HCT116 (cell line): Measurements from ENCODE around the gene CYP24A1. TPM values are rescaled to one million over a fixed set of nuclear protein-coding genes. Genes with fewer than 3 reads are reported as not detected.

ENCODE experiments used
- ATAC-seq: fragments of 200-7000 bp; cut with Tn5 transposase; 2 replicates; pipeline ENCODE4 v1.9.1; 2020; ENCODE audit warnings: mild to moderate bottlenecking, moderate library complexity
- BruUV-seq: library from RNA; stranded (reverse); fragments of 400-500 nt; replicated peaks from 2 replicates; lab custom pipeline; 2021; lab: Mats Ljungman, UMichigan
- CTCF ChIA-PET: fragments of 300-600 bp; sonication (Branson Sonifier 250); formaldehyde crosslinking; loops from one replicate; lab custom pipeline; 2021; ENCODE audit warnings: antibody characterized with exemption; lab: Charles Lee
- POLR2A ChIA-PET: fragments of 300-600, 350-600 bp; sonication (Branson Sonifier 250); formaldehyde crosslinking; loops from one replicate; lab custom pipeline; 2021; ENCODE audit warnings: antibody characterized with exemption; lab: Charles Lee
- RAD21 ChIA-PET, 2 experiments: fragments of 300-600 bp; sonication (Branson Sonifier 250); formaldehyde crosslinking; loops; one replicate each; lab custom pipeline; 2023; ENCODE audit warnings: low total read pairs in 2 of 2; ENCODE audit not compliant: uncharacterized antibody in 2 of 2, unreplicated experiment in 2 of 2, low non-redundant PET in 1 of 2; lab: Charles Lee
- DNase-seq: peaks from one replicate; pipeline ENCODE4 v3.0.0-alpha.2; 2010; ENCODE audit warnings: low read depth, low spot score
- H2AFZ ChIP-seq: fragments of 200-600 bp; shearing (Covaris generic), sonication (generic); 2 replicates; pipeline ENCODE4 v1.6.1; 2017; ENCODE audit warnings: low read depth, mixed run types, mixed read lengths, antibody characterized with exemption, low read length; ENCODE audit not compliant: poor library complexity, severe bottlenecking
- H3K27ac ChIP-seq: 2 replicates; pipeline ENCODE4 v1.5.1; 2012; ENCODE audit warnings: low read depth, low read length
- H3K27me3 ChIP-seq: fragments of 200-600 bp; sonication (generic); 2 replicates; pipeline ENCODE4 v1.6.1; 2016; ENCODE audit warnings: mixed run types, low read length, mixed read lengths; ENCODE audit not compliant: insufficient read depth
- H3K36me3 ChIP-seq, 2 experiments: fragments of 200-500 bp in 1 of 2; fragments of 200-600 bp in 1 of 2; sonication (Bioruptor generic) in 1 of 2; sonication (generic) in 1 of 2; 2 replicates each; pipeline versions ENCODE4 v1.5.1 to v1.6.1; 2014 to 2016; ENCODE audit warnings: low read length in 2 of 2, inconsistent platforms in 1 of 2, mixed read lengths in 1 of 2, mixed run types in 1 of 2; ENCODE audit not compliant: insufficient read depth in 2 of 2, control insufficient read depth in 1 of 2
- H3K4me1 ChIP-seq, 2 experiments: fragments of 200-600 bp in 1 of 2; sonication (generic) in 1 of 2; 2 replicates each; pipeline versions ENCODE4 v1.5.1 to v1.6.1; 2012 to 2017; ENCODE audit warnings: low read length in 2 of 2, inconsistent platforms in 1 of 2, mild to moderate bottlenecking in 1 of 2, mixed read lengths in 1 of 2, mixed run types in 1 of 2, moderate library complexity in 1 of 2; ENCODE audit not compliant: insufficient read depth in 2 of 2, control insufficient read depth in 1 of 2
- H3K4me2 ChIP-seq: fragments of 200-600 bp; sonication (generic); 2 replicates; pipeline ENCODE4 v1.6.1; 2017; ENCODE audit warnings: mixed run types, low read length, mixed read lengths
- H3K4me3 ChIP-seq, 2 experiments: fragments of 200-600 bp in 1 of 2; sonication (generic) in 1 of 2; replicated peaks in 1 of 2; 2 replicates each; pipeline ENCODE4 v1.5.1; 2011 to 2016; ENCODE audit warnings: low read length in 2 of 2, control low read depth in 1 of 2, low read depth in 1 of 2, mild to moderate bottlenecking in 1 of 2, mixed read lengths in 1 of 2, mixed run types in 1 of 2
- H3K79me2 ChIP-seq: fragments of 200-600 bp; sonication (generic); 2 replicates; pipeline ENCODE4 v1.6.1; 2017; ENCODE audit warnings: mild to moderate bottlenecking, mixed run types, low read length, moderate library complexity, mixed read lengths; ENCODE audit not compliant: insufficient read depth
- H3K9ac ChIP-seq: fragments of 200-600 bp; sonication (generic); 2 replicates; pipeline ENCODE4 v1.6.1; 2016; ENCODE audit warnings: low read length, mixed read lengths
- H3K9me2 ChIP-seq: fragments of 200-600 bp; sonication (generic), shearing (Covaris generic); 2 replicates; pipeline ENCODE4 v1.6.1; 2017; ENCODE audit warnings: mixed run types, mild to moderate bottlenecking, moderate library complexity; ENCODE audit not compliant: insufficient read depth
- H3K9me3 ChIP-seq, 2 experiments: fragments of 200-500 bp in 1 of 2; fragments of 200-600 bp in 1 of 2; sonication (Bioruptor generic) in 1 of 2; sonication (generic) in 1 of 2; 2 replicates each; pipeline ENCODE4 v1.6.1; 2014 to 2017; ENCODE audit warnings: low read length in 2 of 2, mixed read lengths in 2 of 2, inconsistent platforms in 1 of 2, low read depth in 1 of 2, mild to moderate bottlenecking in 1 of 2, mixed run types in 1 of 2, moderate library complexity in 1 of 2; ENCODE audit not compliant: control insufficient read depth in 1 of 2, insufficient read depth in 1 of 2
- H4K20me1 ChIP-seq: fragments of 200-600 bp; sonication (generic), shearing (Covaris generic); 2 replicates; pipeline ENCODE4 v1.6.1; 2017; ENCODE audit warnings: mixed run types, mild to moderate bottlenecking, moderate library complexity; ENCODE audit not compliant: insufficient read depth
- POLR2A ChIP-seq: IDR thresholded peaks from 2 replicates; pipeline ENCODE4 v1.7.0; 2011; ENCODE audit warnings: borderline replicate concordance; ENCODE audit not compliant: insufficient read depth, insufficient read length; ENCODE audit errors: extremely low read depth
- ZBTB33 ChIP-seq: IDR thresholded peaks from 2 replicates; pipeline ENCODE4 v1.6.1; 2011; ENCODE audit warnings: mild to moderate bottlenecking, low read length, moderate library complexity; ENCODE audit not compliant: insufficient replicate concordance; ENCODE audit errors: extremely low read depth
- ZNF274 ChIP-seq: fragments of 200-500 bp; sonication (Bioruptor generic); IDR thresholded peaks from 2 replicates; pipeline ENCODE4 v1.6.1; 2014; ENCODE audit warnings: mild to moderate bottlenecking, low read depth, low read length, inconsistent platforms
- intact Hi-C: fragments of 100-400 bp; cut with micrococcal nuclease; formaldehyde crosslinking; loops from 2 replicates; pipeline ENCODE4 v1.10.0; 2022
- total RNA-seq: library from RNA; stranded (reverse); gene quantifications from one replicate; pipeline ENCODE4 v1.2.1, GENCODE V29; 2021; ENCODE audit not compliant: unreplicated experiment
- TF ChIP-seq, protein P1 (sequence below): IDR thresholded peaks from 2 replicates; pipeline ENCODE4 v1.6.1; 2012

Gene CYP24A1
- total RNA-seq, 1 experiment from 2014 or later = 267 TPM

DNA sequence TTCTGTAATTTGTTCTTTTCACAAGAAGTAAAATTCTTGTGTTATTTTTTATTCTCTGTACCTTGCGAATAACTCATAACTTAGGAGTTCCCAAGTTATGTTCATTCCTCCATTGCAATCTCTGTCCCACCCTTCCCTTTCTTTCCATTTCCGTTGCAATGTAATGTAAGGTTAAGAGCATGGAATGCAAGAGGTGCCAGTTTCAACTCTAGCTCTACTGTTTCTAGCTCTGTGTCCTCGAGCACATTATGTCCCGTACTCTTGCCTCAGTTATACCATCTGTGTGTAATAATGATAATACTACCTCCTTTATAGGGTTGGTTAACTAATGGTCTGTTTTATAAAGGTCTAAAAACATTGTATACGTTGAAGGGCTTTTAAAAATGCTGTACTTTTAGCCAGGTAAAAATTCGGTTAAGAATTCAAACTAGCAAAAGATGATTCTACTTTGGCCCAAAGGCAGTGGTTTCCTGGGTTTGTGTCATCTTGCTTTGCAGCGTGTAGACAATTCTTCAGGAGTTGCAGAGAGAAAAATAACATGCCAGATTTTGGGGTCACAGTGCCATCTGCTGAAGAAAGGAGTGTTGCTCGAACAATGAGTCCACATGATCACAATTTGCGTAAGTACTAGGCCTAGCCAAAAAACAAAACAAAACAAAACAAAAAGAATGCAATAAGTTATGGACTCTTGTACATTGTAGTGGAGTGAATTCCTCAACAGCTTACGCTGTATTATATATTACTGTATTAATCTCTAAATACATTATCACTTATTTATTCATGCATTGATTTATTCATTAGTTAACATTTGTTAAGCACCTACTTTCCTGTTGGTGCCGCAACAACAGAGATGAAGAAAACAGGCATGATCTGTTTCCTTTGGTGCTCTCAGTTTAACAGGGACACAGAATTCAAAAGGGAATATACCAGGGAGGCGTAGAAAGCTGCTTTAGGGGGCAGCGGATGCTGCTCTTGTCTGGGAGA, 24.1 kb upstream of the CYP24A1 start (continued):
- no peak for TF ChIP-seq ZBTB33

DNA sequence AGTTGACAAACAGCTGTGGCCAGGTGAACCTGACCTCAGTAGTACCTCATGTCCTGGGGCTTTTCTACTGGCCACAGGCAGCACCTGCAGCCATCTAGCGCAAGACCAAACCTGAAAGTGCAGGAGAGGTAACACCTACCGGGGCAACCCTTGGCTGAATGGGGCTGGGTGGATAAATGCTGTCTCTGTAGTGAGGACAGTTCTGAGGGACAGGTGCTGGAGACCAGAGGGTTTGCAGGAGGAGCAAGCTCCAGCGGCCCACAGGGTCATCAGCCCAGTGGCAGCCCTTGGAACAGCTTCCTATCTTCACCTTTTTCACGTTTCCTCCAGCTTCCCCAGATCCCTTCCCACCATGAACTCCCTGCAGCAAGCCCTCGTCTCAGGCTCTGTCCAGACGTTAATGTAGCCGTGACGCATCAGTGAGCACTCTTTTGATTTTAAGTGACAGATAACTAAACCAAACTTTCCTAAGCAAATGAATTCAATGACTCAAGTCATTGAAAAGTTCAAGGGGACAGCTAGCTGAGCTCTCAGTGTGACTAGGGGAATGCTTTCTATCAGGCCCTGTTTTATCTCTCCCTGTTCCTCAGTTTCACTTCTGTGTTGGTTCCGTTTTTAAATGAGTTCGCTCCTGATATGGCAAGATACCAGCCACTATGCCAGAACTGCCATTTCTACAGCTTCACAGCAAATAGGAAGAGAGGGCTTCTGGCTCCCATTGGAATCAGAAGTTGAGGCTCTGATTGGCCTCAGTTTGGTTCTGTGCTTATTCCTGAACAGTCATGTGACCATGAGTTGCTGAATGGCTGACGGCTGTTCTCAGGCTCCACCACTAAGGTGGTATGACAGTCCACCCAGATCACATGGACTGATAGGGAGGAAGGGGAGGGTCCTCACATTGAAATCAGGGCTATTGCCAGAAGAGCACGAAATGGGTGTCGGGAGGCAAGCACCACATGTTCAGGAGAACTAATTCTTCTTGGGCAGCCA, 22.0 kb upstream of the CYP24A1 start:
- DNase-seq (no peak), ATAC-seq (peak; percentile 16)
- Histone ChIP-seq H3K9ac (peak overlapping the region; percentile 22; the same call in 1 of the 2 replicates), H4K20me1 (no peaks in the 10 kb centered on the region), H3K4me2 (peak overlapping the region; percentile 8; the same call in 1 of the 2 replicates), H3K4me1 (peaks cover 35 to 58% of the 10 kb centered on the region in 2 experiments), H3K36me3 (no peaks in the 10 kb centered on the region), H3K9me3 (no peaks in the 10 kb centered on the region), H3K9me2 (no peaks in the 10 kb centered on the region), H3K27me3 (no peaks in the 10 kb centered on the region), H3K27ac (peak overlapping the region; percentile 52; the same call in 1 of the 2 replicates), H2AFZ (peak overlapping the region; percentile 59), H3K79me2 (no peaks in the 10 kb centered on the region), H3K4me3 (no peak overlapping the region)
- POLR2A ChIA-PET = no interaction called here
- BruUV-seq = no TSS peak
- RAD21 ChIA-PET = interaction anchor here in 1 of 2 experiments (0.9 kb wide), 1 partner anchor 99 kb away, joined by 3 read pairs; no protein-coding TSS in a partner anchor
- intact Hi-C loops = loop anchor here (5.0 kb wide), 1 partner anchor 618 kb away; no protein-coding TSS in a partner anchor
- CTCF ChIA-PET = interaction anchor here (1.2 to 3.5 kb wide), 5 partner anchors 9 to 98 kb away, joined by 3 to 26 read pairs (median 3); no protein-coding TSS in a partner anchor
- TF ChIP-seq POLR2A (peak; percentile 45), ZNF274 (no peak)
- TF ChIP-seq, protein P1, sequence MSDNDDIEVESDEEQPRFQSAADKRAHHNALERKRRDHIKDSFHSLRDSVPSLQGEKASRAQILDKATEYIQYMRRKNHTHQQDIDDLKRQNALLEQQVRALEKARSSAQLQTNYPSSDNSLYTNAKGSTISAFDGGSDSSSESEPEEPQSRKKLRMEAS = peak; percentile 31; the same call in 1 of the 2 replicates
